Skeletal muscle satellite cell (primary cell): ENCODE measurements around the gene KITLG.
A peak's percentile ranks its signal among the peaks of the same experiment; 100 is the strongest.

Experiments used
- H3K27me3 ChIP-seq: 2 replicates; pipeline ENCODE4 v1.7.0; 2013; ENCODE audit warnings: low read length; ENCODE audit not compliant: control insufficient read depth, insufficient read depth
- H3K36me3 ChIP-seq: 2 replicates; pipeline ENCODE4 v1.7.0; 2013; ENCODE audit warnings: mild to moderate bottlenecking, control low read depth, low read length; ENCODE audit not compliant: insufficient read depth
- H3K4me1 ChIP-seq: 2 replicates; pipeline ENCODE4 v1.7.0; 2013; ENCODE audit warnings: low read length; ENCODE audit not compliant: control insufficient read depth, insufficient read depth
- H3K4me2 ChIP-seq: 2 replicates; pipeline ENCODE4 v1.7.0; 2013; ENCODE audit warnings: mild to moderate bottlenecking, low read length
- H3K4me3 ChIP-seq: 2 replicates; pipeline ENCODE4 v1.7.0; 2013; ENCODE audit warnings: low read length
- H3K9ac ChIP-seq: 2 replicates; pipeline ENCODE4 v1.7.0; 2013; ENCODE audit warnings: mild to moderate bottlenecking, low read depth, low read length, moderate library complexity
- H3K9me3 ChIP-seq: replicated peaks from 2 replicates; pipeline ENCODE4 v1.7.0; 2013; ENCODE audit warnings: mild to moderate bottlenecking, control low read depth, low read length

KITLG gene

DNA sequence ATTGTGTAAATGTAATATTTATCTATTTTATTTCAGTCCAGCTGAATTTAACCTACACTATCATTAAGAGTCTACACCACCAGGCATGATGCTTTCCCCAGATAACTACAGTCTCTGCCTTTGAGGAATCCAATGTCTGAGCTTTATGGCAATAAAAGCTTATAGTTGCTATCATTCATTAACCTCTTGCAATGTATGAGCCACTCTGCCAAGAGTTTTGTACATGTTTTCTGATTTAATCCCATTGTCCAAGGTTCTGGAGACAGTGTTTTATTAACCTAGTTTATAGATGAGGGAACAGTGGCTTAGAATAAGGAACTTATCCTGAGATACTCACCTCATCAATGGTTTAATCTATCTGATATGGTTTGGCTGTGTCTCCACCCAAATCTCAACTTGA lies 17.1 kb upstream of the KITLG start:
- Histone ChIP-seq H3K9me3 (no peaks in the 10 kb centered on the region), H3K4me3 (no peak overlapping the region), H3K9ac (no peak overlapping the region), H3K4me2 (no peak overlapping the region), H3K36me3 (no peaks in the 10 kb centered on the region), H3K4me1 (peaks cover 14% of the 10 kb centered on the region), H3K27me3 (no peaks in the 10 kb centered on the region)

- no peaks in the 10 kb centered on the region for H3K9me3 ChIP-seq
- H3K9ac ChIP-seq, result no peak overlapping the region
- no peaks in the 10 kb centered on the region for H3K36me3 ChIP-seq
- no peak overlapping the region for H3K4me3 ChIP-seq
- H3K27me3 ChIP-seq, result no peaks in the 10 kb centered on the region
- peaks cover 17% of the 10 kb centered on the region for H3K4me1 ChIP-seq
- H3K4me2 ChIP-seq, result no peak overlapping the region
Measured at GRCh38 chr12:88595697-88596096, 15.4 kb upstream of the KITLG start.

- Histone ChIP-seq H3K9me3 (no peaks in the 10 kb centered on the region), H3K4me3 (no peak overlapping the region)
Measured at GRCh38 chr12:88594780-88595179, 14.5 kb upstream of the KITLG start.

GRCh38 chr12:88591343-88591742 lies 11.1 kb upstream of the KITLG start:
- H3K9me3 ChIP-seq, result no peaks in the 10 kb centered on the region
- no peak overlapping the region for H3K4me2 ChIP-seq
- no peaks in the 10 kb centered on the region for H3K36me3 ChIP-seq
- no peak overlapping the region for H3K4me3 ChIP-seq
- H3K9ac ChIP-seq, result no peak overlapping the region
- H3K27me3 ChIP-seq, result no peaks in the 10 kb centered on the region
- peaks cover 10% of the 10 kb centered on the region for H3K4me1 ChIP-seq

More at GRCh38 chr12:88594780-88595179, 14.5 kb upstream of the KITLG start:
- Histone ChIP-seq H3K4me1 (peaks cover 10% of the 10 kb centered on the region), H3K4me2 (no peak overlapping the region), H3K9ac (no peak overlapping the region), H3K36me3 (no peaks in the 10 kb centered on the region), H3K27me3 (no peaks in the 10 kb centered on the region)

DNA sequence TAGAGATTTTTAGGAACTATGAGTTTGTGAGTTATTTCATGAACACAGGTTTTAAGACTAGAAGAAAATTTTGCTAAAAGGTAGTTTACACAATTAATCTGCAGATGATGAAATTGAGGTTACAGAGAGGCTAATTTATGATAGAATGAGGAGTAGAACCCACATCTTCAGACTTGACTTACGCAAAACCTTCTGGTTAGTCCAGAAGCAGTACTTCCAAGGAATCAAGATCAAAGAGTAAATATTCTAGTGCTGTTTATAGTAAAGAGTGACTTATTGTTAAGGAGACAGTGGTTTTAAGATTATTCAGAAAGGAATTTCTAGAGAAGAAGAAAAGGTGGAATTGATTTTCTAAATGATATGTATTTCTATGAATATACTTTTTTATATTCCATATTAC lies 10.6 kb upstream of the KITLG start:
- Histone ChIP-seq H3K4me2 (no peak overlapping the region), H3K4me3 (no peak overlapping the region), H3K36me3 (no peaks in the 10 kb centered on the region), H3K9ac (no peak overlapping the region), H3K27me3 (no peaks in the 10 kb centered on the region), H3K9me3 (no peaks in the 10 kb centered on the region), H3K4me1 (peaks cover 10% of the 10 kb centered on the region)

GRCh38 chr12:88585077-88585476 lies 4.8 kb upstream of the KITLG start:
- H3K9me3 ChIP-seq, result no peaks in the 10 kb centered on the region
- no peak overlapping the region for H3K4me2 ChIP-seq
- no peaks in the 10 kb centered on the region for H3K4me1 ChIP-seq
- no peak overlapping the region for H3K9ac ChIP-seq
- no peak overlapping the region for H3K4me3 ChIP-seq
- H3K27me3 ChIP-seq, result no peaks in the 10 kb centered on the region
- H3K36me3 ChIP-seq, result no peaks in the 10 kb centered on the region

DNA sequence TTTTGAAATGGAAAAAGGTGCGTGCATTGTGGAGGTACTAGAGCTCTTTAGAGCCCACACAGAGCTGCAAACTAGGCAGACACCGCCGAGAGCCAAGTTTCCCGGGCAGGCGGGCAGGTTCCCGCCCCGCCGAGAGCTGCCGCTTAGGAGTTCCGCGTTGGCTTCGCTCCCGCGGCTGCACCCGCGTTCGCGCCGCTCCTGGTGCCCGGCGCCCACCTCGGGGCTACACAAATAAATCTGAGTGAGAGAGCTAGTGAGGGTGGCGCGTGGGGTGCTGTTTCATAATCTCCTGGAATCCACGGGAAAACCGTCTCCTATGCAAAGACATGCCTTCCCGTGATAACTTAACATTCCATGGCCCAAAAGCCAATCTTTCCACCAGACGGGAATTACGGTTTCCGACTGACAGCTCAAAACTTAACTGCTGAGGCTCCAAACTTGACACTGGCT lies 645 bp downstream of the KITLG start:
- Histone ChIP-seq H3K4me1 (peaks cover 9% of the 10 kb centered on the region), H3K4me3 (peak overlapping the region; percentile 93), H3K36me3 (no peaks in the 10 kb centered on the region), H3K4me2 (peak overlapping the region; percentile 96), H3K9ac (peak overlapping the region; percentile 82), H3K27me3 (no peaks in the 10 kb centered on the region), H3K9me3 (no peaks in the 10 kb centered on the region)

DNA sequence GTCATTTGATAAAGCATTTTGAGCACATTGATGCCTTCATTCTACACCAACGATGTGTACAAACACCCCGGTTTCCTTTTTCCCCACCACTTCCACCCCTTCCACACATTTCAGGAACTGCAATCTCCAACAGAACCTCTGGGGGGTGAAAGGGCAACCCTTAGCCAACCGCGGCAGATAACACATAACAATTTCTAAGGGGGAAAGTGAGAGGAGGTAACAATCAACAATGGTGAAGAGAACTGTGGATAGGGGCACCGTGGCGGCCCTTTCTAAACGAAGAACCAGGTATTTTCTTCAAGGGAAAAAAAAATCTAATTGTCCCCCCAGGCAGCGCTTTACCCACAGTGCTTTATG lies 1.1 kb downstream of the KITLG start:
- Histone ChIP-seq H3K36me3 (no peaks in the 10 kb centered on the region), H3K4me2 (peak overlapping the region; percentile 96), H3K4me3 (peak overlapping the region; percentile 93), H3K9me3 (no peaks in the 10 kb centered on the region), H3K27me3 (no peaks in the 10 kb centered on the region), H3K4me1 (peaks cover 13% of the 10 kb centered on the region), H3K9ac (peak overlapping the region; percentile 82)

DNA sequence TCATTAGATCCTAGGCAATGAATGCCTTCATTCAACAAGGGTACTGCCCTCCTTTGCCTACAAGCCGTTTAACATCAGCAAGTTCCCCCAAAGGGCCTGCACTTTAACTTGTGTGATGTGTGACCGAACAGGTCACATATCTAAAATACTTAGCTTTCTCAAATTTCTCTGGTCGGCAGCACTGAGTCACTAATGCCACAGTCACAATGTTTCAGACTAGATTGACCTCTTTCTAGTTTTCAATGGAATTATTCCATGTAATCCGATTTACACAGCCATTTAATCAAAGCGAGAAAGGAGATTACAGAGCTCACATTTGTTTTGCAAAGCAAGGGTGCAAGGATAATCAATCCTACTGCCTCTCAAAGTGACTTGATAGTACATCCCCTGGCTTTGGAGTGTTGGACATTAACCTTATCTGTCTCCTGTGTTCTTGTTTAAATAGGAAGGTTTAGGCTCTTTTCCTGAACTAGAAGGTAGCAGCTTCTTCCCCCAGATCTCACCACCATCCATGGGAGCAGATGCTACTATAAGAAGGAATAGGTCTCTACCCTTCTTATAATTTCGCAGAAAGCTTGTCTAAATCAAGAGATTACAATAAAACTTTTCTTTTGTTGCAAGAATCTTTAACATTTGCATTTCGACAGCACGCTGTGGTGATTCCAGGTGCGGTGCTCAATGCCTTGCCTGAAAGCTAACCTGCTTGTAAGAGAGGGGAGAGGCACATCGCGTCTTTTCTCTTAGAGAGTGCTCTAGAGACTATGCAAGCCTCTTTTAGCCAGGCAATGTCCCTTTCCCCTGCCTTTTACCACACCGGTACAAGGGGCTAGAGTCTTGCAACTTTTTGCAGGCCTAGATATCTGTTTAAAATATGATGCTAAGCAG lies 1.8 kb downstream of the KITLG start:
- Histone ChIP-seq H3K4me1 (peaks cover 13% of the 10 kb centered on the region), H3K27me3 (no peaks in the 10 kb centered on the region), H3K9me3 (no peaks in the 10 kb centered on the region), H3K9ac (peak overlapping the region; percentile 82), H3K4me3 (peak overlapping the region; percentile 93), H3K36me3 (no peaks in the 10 kb centered on the region), H3K4me2 (peak overlapping the region; percentile 96)

GRCh38 chr12:88577537-88577936 lies 2.7 kb downstream of the KITLG start:
- H3K9me3 ChIP-seq, result no peaks in the 10 kb centered on the region
- H3K36me3 ChIP-seq, result no peaks in the 10 kb centered on the region
- H3K27me3 ChIP-seq, result no peaks in the 10 kb centered on the region
- peak overlapping the region; percentile 96 for H3K4me2 ChIP-seq
- H3K4me1 ChIP-seq, result peaks cover 21% of the 10 kb centered on the region
- H3K9ac ChIP-seq, result peak overlapping the region; percentile 82
- peak overlapping the region; percentile 93 for H3K4me3 ChIP-seq

GRCh38 chr12:88576866-88577265 lies 3.4 kb downstream of the KITLG start:
- H3K4me2 ChIP-seq, result peak overlapping the region; percentile 96
- H3K27me3 ChIP-seq, result no peaks in the 10 kb centered on the region
- no peaks in the 10 kb centered on the region for H3K36me3 ChIP-seq
- peak overlapping the region; percentile 46 for H3K4me3 ChIP-seq
- no peaks in the 10 kb centered on the region for H3K9me3 ChIP-seq
- no peak overlapping the region for H3K9ac ChIP-seq
- H3K4me1 ChIP-seq, result peaks cover 22% of the 10 kb centered on the region
